GM21786 (cell line): ENCODE measurements around the gene USP21.
A peak's percentile ranks its signal among the peaks of the same experiment; 100 is the strongest.

ENCODE experiments used
- ATAC-seq: cut with Tn5 transposase; IDR thresholded peaks from one replicate; pipeline ENCODE4 v1.9.1; 2021; ENCODE audit not compliant: unreplicated experiment

Gene USP21

DNA sequence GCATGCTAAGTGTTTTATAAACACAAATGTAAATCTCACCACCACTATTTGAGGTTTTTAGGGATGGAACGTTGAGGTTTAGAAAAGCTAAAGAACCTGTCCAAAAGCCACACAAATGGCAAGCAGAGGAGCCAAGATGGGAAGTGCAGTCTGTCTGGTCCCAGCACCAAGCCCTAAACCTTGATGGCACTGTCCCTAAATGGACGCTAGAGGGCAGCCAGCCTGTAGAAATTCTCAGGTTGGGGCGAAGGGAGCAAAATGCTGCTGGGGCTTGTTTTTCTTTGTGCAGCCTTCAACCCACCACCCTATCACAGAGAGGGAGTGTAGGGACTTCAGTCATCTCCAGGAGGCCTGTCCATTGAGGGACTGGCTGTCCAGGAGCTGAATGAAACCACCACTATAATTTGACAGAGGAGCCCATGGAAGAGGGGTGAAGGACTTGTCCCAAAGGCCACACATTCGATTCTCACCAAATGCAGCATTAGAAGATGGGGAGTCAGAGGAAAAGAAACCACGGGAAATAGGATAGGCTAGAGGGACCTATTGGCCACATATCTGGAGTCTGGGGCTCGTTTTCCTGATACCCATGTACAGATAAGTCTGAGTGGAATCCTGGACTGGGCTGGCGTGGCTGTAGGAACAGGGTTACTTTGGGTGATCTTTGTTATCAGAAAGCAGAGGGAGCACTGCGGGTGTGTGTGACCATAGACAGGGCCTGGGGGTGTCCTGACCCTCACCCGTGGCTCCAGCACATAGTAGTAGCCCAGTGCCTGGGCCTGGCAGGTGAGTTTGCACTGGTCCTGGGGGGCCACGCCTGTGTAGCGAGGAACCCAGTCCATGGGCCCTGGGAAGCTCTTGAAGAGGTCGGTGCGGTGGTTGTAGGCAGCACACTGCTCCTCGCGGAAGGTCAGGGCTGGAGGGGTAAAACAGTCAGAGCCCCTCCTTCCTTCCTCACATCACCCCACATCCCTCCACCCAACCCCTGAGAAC, 33.5 kb downstream of the USP21 start:
- peak; percentile 59 for ATAC-seq

DNA sequence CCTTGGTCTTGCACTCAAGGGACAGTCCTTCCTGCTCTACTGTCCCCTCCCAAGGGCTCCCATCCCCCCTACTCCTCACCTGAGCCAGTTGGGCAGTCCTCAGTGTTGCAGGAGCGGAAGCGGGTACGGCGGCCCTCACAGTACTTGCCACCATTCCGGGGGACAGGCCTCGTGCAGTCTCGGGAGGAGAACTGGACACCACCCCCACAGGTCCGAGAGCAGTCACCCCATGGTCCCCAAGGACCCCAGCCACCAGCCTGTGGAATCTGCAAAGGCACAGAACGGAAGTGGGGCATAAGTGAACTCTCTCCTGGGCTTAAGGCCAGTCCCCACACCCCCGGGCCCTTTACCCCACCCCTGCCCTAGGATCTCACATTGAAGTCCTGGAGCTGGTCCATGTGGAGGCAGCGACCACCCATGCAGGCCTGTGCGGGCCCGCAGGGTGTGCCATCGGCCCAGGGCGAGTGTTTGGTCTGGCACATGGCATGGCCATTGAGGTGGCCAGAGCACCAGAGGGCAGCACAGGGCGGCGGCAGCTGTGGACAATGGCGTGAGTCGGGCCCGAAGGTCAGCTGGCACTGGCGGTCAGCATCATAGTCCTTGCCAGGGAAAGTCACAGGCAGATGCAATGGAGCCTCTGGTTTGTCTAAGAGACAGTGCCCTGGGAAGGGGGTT, 34.4 kb downstream of the USP21 start:
- no peak for ATAC-seq

DNA sequence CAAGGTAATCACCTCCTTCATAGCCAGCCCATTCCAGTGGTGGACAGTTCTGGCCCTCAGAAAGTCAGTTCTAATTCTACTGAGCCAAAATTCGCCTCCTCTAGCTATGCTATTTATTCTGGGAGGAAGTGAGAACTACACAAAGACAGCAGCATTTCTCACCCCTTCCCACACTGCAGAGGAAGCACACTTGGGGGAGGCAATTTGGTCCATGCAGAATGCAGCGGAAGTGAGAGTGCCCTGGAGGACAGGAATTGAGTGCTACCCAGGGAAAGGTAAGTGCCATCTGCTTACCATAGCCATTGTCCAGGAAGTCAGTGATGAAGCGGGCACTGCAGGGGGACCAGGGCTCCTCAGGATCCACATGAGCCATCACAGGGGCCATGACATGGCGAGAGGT, 35.9 kb downstream of the USP21 start:
- peak; percentile 78 for ATAC-seq

DNA sequence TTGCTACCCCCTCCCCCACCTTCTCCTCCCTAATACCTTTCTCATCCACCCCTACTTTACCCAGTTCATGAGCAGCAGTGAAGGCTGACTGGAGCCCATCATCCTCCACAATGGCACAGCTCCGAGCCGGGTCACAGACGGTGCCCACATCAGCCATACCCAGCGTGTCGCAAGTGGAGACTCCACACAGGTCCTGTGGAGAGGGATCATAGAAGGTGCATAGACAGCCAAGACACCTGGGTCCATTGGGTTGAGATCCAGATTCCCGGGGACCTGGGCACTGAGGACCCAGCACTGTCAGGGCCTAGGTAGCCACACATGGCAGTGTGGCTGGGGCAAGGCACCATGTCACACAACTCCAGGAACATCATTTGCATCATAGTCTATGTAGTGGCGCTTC, 36.8 kb downstream of the USP21 start:
- ATAC-seq = no peak

DNA sequence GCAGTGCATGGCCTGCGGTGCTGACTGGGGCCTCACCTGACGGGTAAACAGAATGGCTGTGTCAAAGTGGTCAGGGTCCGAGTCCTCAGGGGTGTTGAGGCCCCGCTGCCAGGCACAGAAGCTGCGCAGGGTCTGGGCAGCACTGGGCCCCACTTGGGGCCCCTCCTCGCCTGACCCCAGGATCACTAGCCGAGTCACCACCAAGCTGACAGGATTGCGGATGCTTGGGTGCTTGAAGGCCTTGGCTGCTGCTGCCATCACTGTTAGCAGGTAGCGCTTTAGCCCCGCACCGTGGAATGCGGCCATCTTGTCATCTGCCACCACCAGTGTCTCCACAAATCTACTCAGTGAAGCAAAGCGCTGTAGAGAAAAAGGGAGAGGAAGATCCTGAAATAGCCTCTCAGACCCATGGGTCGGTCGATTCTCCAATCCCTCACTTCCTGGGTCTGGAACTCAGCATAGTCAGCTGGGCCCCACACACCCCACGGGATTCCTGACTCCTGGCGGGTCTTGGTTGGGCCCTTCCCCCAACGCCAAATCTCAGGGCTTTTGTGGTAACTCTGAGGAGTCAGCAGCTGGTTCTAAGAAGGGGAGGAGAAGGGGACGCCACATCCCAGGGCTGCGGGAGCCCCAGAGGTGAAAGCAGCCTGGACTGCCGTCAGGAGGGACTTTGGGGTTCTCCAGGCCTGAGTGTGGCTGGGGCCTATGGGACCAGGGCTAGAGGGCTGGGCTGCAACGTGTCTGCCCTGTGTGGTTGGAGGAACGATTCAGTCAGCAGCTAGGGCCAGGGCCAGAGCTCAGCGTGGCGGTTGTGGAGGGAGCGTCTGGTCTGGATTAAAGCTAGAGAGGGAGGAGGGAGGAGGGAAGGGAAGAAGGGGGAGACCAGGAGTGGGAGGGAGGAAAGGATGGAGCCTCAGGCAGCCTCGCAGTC, 37.5 kb downstream of the USP21 start:
- ATAC-seq = no peak

DNA sequence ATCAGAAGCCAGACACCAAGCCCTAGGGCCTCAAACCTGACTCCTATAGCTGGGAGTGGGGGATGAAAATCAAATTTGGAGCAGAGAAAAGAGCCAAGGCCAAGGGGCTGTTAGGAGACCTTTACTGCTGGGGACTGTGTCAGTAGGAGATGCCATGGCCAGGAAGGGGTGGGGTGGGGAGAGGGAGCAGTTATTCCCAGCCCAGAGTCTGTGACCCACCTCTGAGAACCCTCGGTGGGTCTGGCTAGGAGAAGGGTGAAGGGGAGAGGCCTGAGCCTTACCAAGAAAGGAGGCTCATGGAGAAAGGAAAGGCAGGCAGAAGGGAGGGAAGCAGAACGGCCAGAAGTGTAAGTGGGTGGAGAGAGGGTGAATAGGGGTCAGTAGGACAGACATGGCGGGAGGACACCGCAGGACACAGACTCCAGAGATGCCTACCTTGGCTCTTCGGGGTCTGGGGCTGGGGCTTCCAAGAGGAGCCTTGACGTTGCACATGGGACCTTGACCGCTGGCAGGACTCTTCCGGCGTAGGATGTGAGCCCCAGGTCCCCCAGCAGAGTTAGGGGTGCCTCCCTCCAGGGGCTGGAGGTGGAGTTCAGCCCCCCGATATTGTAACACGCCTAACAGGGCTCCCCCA, 38.4 kb downstream of the USP21 start:
- ATAC-seq = no peak

DNA sequence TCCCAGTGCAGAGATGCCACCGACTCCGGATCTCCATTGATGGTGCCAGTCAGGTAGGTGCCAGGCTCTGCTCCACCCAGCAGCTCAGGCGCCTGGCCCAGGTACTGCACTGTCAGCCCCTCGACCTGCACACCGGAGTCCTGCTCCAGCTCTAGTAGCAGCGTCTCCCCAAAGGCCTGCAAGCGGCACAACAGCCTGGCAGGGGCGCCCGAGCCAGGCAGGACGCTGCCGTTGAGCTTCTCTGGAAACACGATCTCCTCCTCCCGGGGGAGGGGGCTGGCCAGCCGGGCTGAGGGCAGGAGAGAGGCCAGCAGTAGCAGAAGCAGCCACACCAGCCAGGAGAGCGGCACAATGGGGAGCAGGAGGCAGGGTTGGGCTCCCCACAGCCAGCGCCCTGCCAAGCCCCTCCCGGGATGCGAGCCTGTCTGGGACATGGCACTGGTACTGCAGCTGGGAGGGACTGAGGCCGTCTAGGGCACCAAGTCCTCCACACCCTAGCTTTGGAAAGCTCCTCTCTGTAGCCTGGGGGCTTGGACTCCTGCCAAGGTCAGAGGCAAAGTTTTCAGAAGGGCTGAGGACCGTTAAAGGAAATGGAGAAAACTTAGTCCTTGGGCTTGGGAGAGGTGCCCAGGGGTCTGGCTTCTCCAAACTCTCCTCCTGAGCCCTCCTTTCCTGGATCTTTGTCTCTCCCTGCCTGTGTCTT, 39.0 kb downstream of the USP21 start:
- ATAC-seq = no peak

DNA sequence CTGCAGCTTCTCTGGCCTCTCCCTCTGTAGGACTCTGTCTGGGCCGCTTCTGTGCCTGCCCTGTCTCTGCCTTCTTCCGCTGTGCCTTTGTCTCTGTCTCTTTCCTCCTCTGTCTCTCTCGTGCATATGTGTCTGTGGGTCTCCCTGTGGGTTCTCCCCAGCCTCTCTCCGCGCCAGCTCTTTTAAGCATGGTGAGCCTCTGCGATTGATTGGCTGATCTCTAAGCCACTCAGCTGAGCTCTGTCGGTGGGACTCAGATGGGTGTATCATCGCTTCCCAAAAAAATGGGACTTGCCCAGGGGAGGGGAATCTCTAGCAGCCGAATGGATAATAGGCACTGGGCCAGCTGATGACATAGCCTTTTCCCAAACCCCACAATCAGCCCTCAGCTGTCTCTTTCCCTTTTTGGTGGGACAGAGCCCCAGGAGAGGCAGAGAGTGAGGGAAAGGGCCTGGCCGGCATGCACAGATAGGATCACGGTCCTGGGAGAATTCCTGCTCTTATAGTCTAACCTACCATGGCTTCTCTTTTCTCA, 39.7 kb downstream of the USP21 start, which contains the start of gene ADAMTS4:
TSS of gene ADAMTS4 (minus strand) at position 158 of the 535 bp plus-strand sequence. CDS start 427 bp downstream, outside the sequence.
- ATAC-seq = no peak

DNA sequence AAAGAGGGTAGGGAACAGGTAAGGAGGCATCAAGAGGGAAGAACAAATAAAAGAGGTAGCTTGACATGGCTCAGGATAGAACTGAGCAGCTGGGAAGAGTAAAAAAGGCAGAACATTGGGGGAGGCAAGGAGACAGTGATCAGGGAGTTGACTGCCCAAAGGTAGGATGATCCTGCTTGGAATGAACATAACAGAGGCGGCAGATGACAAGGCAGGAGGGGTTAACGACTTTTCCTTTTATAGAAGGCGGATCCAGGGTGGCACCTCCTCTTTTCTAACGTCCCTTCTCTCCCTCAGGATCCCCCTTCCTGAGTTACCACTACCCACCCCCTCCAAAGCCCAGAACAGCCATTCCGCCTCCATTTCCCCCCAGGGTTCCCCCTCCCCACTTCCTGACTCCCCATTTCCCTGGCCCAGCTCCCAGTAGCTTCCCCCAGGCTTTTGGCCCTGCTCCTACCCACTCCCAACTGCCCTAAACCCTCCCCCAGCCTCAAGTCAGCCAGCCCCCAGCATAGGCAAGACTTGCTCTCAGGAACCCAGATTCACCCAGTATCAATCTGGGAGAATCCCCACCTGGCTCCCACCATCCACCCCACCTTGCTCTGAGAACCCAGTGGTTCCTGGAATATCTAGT, 40.3 kb downstream of the USP21 start:
- no peak for ATAC-seq

DNA sequence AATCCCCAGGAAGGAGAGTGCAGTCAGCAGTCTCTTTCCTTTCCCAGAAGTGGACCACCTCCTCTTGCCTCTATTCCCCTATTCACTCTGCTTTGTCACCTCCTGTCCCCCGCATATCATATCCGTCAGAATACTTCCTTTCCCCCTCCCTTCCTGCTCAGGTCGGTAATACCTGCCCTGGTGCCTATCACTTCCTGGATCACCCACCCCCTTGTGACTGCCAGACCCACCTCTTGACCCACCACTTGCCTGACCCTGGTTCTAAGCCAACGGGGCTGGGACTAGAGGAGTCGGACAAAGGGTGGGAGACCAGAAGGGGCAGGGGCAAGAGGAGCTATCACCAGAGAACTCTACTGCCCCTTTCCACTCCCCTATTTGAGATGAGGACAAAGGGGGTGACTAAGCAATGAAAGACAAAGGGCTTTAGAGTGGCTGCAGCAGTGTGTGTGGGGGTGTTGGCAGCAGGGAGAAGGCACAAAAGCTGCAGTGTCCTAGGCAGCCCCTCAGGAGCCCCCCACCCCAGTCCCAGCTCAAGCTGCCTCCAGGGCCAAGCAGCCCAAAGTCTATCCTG, 41.2 kb downstream of the USP21 start:
- no peak for ATAC-seq

DNA sequence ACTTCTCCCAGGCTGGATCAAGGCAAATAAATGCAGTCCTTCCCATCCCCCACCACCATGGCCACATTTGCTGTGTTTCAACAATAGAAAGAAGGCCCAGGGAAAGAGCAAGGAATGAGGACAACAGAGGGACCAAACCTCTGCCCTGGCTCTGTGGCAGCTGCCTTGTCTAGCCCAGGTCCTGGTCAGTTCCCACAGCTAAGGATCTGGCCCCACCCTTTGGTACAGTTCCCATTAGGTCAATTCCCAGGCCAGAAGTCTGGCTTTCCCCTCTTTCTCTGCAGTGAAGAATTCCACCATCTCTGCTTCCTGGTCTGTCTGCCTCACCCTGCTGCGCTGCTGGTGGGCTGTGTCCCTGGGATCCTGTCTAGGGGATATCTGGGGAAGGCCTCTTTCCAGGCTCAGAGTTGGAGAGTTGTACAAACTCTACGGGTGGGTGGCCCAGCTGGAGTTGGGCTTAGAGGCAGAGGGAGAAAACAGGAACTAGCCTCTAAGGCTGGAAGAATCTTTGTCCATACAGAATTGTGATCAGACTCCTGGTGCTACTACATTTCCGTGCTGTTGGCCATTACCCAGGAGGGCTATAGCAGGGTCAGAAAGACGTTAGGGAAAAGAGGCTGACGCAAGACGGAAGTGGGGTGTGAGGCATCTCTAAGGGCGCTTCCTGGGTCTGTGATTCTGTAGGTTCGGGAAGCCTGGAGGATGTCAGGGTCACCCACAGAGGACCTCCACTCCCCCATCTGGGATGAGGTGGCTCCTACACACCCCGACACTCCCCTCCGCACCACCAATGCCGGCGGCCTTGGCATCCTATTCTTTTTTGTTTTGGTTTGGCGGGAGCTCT, 41.9 kb downstream of the USP21 start:
- ATAC-seq = no peak

DNA sequence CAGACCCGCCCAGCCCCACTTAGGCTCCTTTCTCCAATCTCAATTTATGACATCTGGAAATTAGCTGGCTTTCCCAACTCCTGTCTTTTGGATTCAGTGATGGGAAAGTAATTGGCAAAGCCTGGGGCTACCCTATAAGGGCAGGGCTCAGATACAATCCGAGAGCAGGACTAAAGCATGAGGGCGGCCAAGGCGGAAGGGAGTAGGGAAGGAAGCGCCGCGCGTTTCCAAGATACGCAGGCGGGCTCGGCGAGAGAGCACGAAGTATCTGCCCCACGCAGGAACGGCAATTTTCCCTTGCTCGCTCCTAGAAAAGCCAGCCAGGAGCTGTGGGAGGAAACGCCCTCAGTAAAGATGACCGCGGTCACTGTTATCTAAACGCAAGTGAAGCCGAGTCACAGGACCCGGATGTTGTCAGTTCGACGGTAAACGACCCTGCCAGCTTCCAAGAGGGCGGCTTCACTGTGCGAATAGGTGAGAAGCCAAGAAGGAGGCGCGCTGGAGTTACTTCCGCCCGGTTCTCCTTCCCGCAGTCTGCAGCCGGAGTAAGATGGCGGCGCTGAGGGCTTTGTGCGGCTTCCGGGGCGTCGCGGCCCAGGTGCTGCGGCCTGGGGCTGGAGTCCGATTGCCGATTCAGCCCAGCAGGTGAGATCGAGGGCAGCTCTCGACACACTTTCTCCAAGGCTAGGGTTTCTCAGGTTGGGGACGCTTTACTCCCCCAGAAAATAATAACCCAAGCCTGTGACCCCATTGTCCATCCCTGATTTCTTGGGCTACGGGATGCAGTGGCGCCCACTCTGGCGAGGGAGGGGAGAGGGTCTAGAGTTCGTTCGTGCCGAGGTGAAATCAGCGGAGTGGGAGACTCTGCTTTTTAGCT, 42.8 kb downstream of the USP21 start, which contains the start of gene NDUFS2:
TSS of gene NDUFS2 (plus strand) at position 532 of the 877 bp plus-strand sequence. CDS start at position 551, 19 bp downstream.
- peak; percentile 98 for ATAC-seq

DNA sequence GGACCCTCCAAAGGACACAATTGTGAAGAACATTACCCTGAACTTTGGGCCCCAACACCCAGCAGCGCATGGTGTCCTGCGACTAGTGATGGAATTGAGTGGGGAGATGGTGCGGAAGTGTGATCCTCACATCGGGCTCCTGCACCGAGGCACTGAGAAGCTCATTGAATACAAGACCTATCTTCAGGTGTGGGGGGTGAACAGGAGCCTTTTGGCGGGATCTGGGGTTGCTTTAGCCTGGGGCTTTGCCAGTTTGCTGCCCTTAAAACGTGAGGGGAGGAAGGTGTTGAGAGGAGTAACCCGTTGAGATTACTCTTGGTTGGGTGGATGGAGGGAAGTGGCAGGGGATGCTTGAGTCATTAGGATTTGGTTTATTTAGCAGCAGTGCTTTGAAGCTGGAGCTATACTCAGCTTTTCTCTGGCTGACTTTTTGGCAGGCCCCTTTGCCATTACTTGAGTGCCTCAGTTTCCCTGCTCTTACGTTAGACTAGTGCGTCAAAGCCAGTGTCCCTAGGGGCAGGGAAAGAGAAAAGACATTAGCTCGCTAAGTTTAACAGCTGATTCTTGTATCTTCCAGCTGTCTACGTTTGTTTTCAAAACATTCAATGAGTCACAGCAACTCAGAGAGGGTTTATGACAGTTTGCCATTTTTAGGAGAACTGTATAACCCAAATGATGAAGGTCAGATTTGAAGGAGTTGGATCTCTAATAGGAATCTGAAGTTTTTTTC, 47.3 kb downstream of the USP21 start:
- ATAC-seq = no peak

DNA sequence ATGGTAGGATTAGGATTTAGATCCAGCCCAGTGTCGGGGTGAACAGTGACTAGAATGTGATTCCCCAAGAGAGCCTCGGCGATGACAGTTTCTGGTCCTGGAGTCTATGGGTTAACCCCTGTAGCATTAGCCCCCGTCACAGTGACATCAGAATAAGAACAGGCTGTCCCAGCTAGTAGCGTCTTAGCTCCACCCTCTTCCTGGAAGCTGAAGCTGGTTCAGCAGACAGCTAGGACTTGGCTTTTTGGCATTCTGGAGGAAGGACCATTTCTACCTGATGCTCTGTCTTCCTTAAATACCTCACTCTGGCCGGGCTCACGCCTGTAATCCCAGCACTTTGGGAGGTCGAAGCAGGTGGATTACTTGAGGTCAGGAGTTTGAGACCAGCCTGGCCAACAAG, 47.9 kb downstream of the USP21 start:
- ATAC-seq = no peak

DNA sequence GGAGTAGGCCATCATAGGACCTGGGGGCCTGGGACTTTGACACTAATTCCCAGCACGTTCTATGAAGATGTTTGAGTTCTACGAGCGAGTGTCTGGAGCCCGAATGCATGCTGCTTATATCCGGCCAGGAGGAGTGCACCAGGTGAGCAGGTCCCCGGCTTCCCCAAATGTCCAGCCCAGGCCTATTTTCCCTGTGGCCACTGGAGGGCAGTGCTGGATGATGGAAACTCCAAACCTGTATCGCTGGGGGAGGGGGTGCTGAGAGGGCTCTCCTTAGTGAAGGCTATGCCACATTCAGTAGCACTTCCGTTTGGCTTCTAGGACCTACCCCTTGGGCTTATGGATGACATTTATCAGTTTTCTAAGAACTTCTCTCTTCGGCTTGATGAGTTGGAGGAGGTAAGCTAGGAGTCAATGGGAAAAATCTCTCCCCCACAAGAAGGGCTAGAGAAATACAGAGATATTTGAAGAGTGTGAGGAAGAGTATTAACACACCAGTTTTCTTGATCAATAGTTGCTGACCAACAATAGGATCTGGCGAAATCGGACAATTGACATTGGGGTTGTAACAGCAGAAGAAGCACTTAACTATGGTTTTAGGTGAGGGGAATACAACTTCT, 50.6 kb downstream of the USP21 start:
- ATAC-seq = no peak

DNA sequence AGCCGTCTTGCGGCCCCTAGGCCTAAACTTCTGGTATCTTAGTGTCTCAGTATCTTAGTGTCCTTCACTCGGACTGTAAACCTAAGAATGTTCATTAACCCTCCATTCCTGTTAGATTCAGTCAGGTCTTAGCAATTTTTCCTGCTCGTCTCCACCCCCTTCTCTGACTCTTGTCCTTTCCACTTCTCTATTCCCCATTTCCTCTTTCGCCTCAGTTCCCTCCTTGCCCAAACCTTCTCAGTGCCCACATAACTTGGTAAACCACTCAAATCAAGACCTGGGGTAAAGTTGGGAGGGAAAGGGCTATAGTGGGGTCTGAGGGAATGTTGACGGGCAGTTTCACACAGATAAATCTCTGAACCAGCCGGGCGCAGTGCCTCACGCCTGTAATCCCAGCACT, 55.1 kb downstream of the USP21 start:
- ATAC-seq = no peak
